HG02852 (cell line): ENCODE results near the gene KCNN2.
A peak's percentile ranks its signal among the peaks of the same experiment; 100 is the strongest.
"Not testable (repeated sequence)": the region's sequence is repeated elsewhere in the genome, so short reads cannot be mapped to it uniquely, and the experiment has no call there.

Experiments
- ATAC-seq: cut with Tn5 transposase; IDR thresholded peaks from one replicate; pipeline ENCODE4 v1.9.1; 2021; ENCODE audit warnings: mild to moderate bottlenecking, moderate library complexity; ENCODE audit not compliant: unreplicated experiment

The KCNN2 gene

DNA sequence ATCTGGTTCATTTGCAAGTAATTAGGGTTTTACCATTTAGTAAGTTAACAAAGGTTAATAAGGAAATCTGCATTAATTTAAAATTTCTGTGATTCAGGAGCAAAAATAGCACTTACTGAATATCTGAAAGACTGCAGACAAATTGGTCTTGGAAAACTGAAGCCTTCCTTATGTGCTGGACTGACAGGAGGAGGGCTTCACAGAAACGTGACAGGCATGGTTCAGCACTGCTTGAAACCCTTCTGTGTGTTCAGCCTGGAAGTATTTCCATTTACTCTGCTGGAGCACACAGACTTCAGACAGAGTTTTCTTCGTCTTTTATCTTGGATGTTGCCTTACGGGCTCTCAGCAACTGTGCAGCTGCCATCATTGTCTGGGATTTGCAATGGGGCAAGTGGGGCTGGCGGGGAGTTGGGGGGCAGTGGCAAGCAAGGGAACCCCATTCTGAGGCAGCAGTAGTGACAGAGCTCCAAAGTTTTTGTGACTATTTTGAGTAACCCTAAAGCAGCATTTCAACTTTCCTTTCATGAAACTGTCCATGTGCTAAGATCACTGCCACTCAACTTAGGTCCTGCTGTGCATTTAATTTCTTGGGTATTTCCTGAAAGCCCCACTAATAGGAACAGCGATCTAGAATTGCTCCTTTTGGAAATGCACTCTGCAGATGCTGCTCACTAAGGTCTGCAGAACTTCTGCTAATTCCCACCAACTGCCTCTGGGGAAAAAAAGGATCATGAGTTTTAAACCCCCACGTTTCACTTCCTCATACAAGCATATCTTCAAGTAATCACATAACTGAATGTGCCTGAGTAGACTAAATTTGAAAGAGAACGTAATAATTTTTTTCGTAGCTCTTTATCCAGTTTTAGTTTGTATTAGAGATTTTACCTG lies 56.6 kb downstream of the KCNN2 start:
- peak; percentile 97 for ATAC-seq

DNA sequence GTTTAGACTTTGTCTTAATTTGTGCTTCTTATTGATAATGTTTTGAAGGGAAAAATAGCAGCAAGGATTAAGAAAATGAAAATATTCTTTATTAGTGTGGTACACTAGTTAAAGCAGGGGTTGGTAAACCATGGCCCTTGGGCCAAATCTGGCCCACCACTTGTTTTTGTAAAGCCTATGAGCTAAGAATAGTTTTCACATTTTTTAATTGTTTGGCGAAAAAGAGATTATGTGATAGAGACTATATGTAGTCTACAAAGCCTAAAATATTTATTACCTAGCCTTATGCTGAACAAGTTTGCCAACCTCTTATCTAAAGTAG lies 57.2 kb downstream of the KCNN2 start:
- peak; percentile 46 for ATAC-seq

- no peak for ATAC-seq
These were observed 58.1 kb downstream of the KCNN2 start for GRCh38 chr5:114419959-114420358.

DNA sequence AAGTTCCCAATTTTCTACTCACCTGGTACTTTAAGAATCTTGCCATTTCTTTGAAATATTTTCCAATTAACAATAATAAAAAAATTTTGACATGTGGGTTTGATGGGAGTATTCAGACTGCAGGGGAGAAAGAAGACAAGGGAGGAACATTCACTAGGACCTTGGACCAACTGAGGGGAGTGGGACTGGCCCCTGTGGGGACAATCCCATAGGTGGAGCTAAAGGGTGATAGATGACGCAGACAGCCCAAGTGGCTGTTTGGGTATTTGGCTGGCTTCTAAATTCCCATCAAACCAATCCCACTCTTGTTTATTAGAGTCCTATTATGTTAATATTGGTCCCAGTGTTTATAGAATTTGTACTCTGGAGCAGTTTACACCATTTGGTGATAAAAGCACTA lies 65.3 kb downstream of the KCNN2 start:
- ATAC-seq: no peak

DNA sequence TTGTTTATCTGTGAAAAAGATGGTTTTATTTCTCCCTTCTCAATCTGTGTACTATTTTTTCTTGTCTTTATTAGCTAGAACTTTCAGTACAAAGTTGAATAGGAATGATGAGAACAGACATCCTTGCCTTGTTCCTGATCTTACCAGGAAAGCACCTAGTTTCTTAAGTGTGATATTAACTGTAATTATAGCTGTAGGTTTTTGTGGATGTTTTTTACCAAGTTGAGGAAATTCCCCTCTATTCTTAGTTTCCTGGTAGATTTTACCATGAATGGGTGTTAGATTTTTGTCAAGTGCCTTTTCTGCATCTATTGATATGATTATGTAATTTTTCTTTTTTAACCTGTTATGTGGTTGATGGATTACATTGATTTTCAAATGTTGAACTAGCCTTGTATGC lies 68.7 kb downstream of the KCNN2 start:
- ATAC-seq: peak; percentile 40

- ATAC-seq: not testable (repeated sequence)
These were observed 70.8 kb downstream of the KCNN2 start for GRCh38 chr5:114432684-114433083.

DNA sequence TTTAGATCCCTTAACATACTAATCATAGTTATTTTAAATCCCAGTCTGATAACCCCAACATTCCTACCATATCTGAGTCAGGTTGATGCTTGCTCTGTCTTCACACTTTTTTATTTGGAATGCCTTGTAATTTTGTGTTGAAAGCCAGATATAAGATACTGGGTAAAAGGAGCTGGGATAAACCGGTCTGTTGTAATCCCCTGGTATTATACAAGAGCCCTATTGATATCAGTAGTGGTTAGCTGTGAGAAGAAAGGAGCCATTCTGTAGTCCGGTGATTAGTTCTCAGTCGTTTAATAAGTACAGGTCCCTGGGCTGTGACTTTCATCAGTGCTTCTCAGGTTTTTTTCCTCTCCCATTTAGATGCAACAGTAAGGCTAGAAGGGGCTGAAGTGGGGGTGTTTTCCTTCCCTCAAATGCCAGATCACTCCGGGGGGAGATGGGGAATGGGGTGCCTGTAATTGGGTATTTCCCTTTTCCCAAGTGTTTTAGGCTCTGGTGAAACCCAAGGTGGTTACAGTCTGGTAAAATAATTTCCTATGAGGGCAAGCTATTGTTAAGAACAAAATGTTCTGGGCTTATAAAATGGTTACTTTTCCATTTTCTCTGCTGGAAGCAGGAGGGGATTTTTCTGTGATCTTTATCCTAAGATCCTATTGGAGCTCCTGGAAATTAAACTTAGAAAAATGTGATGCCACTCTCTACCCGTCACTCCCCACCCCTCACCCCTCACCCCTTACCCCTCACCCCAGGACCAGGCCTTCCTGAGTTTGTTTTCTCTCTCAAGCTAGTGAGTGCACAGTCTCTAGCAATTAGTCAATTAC lies 72.7 kb downstream of the KCNN2 start:
- no peak for ATAC-seq

DNA sequence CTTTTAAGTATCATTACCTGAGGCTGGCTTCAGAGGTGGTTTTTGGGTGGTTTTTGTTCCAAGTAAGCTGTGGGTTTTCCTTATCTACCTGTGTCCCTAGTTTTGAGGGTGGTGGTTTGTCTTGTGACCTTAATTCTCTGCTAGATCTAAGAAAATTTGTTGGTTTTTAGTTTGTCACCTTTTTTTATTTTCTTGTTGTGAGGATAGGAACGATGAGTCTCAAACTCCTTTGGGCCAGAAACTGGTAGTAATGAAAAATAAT lies 73.3 kb downstream of the KCNN2 start:
- no peak for ATAC-seq

GRCh38 chr5:114435885-114436299 lies 74.0 kb downstream of the KCNN2 start:
- ATAC-seq: peak; percentile 85

GRCh38 chr5:114437936-114438335 lies 76.1 kb downstream of the KCNN2 start:
- no peak for ATAC-seq

DNA sequence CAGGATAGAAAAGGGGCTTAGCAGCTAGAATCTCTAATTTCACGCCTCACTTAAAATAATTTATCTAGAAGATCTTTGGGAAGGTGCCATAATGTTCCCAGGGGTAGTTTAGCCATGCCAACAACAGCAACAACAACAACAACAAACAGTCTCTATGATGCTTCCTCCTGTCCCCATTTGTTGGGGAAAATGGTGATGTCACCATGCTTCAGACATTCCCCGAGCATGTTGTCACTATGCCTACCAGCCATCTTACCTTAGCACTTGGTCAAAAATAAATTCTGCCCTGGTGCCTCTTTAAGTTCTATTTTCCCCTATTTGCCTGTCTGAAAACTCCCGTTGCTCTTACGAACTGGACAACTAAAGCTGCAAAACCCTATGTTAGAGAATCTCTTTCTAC lies 76.6 kb downstream of the KCNN2 start:
- no peak for ATAC-seq

- peak; percentile 41 for ATAC-seq
These were observed 85.4 kb downstream of the KCNN2 start for GRCh38 chr5:114447084-114447773.

DNA sequence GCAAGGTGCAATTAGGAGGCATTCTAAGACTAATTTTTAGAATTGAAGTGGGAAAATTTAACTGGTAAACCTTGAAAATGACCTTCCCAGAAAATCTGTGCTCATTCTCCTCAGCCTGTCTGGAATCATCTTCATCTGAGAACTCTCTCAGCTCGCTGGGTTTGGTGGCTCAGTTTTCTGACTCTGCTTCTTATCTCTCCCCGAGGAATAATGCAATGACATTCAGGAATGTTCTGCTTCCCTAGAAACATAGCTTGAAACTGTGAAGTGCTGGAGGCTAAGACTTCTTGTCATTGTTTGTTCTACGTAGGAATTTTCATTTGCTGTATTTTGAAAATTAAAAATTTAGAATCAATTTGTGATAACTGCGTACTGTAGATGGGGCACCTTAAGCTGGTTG lies 86.6 kb downstream of the KCNN2 start:
- no peak for ATAC-seq

- peak; percentile 96 for ATAC-seq
These were observed 88.1 kb downstream of the KCNN2 start for GRCh38 chr5:114449860-114450421.

GRCh38 chr5:114450437-114450836 lies 88.6 kb downstream of the KCNN2 start:
- ATAC-seq: no peak

- ATAC-seq: no peak
These were observed 96.9 kb downstream of the KCNN2 start for GRCh38 chr5:114458726-114459125.

- ATAC-seq: no peak
These were observed 105.3 kb downstream of the KCNN2 start for GRCh38 chr5:114467171-114467570.

- no peak for ATAC-seq
These were observed 105.9 kb downstream of the KCNN2 start for GRCh38 chr5:114467729-114468128.

- no peak for ATAC-seq
These were observed 107.5 kb downstream of the KCNN2 start for GRCh38 chr5:114469372-114469771.

- ATAC-seq: no peak
These were observed 109.7 kb downstream of the KCNN2 start for GRCh38 chr5:114471529-114471928.

GRCh38 chr5:114473541-114473940 lies 111.7 kb downstream of the KCNN2 start:
- ATAC-seq: no peak
